ENCODE data around the gene HK1. TPM values are rescaled to one million over a fixed set of nuclear protein-coding genes. Genes with fewer than 3 reads are reported as not detected.
A peak's percentile ranks its signal among the peaks of the same experiment; 100 is the strongest.

The HK1 gene
- total and polyA plus RNA-seq, 4 experiments from 2014 or later: 68.6 to 156 (median 112) TPM

GRCh38 chr10:69362471-69362954 is 84.2 kb downstream of the HK1 start:
- H3K4me3 Mint-ChIP-seq: peak overlapping the region in 4 of 8 donors; percentile 23 to 43 (median 34)
- ChIA-PET POLR2A (ENCODE audit: partially characterized antibody) (interaction anchor here (1.0 to 5.5 kb wide), 3 partner anchors 35 to 51 kb away, joined by 4 to 46 read pairs (median 6); no protein-coding TSS in a partner anchor), CTCF (ENCODE audit: partially characterized antibody) (interaction anchor here (0.5 to 1.2 kb wide), 2 partner anchors 30 to 69 kb away, joined by 3 to 4 read pairs; no protein-coding TSS in a partner anchor)
- H3K9me3 ChIP-seq (ENCODE audit: control insufficient read depth in 1 of 2, low read length in 2 of 2): no peaks in the 10 kb centered on the region
- no peaks in the 10 kb centered on the region for H3K27me3 ChIP-seq (ENCODE audit: insufficient read depth, low read length)
- peaks cover 39 to 74% (median 53%) of the 10 kb centered on the region in 4 donors for H3K4me1 Mint-ChIP-seq
- intact Hi-C loops (cut with micrococcal nuclease): no loop called here
- no peak overlapping the region for H3K4me3 ChIP-seq (ENCODE audit: low read length in 2 of 2)
- peaks cover 27 to 65% of the 10 kb centered on the region in 2 donors for H3K36me3 Mint-ChIP-seq
- H3K4me1 ChIP-seq (ENCODE audit: insufficient read depth, low read length): peaks cover 49% of the 10 kb centered on the region
- no peaks in the 10 kb centered on the region for H3K27me3 Mint-ChIP-seq
- no peak overlapping the region for H3K27ac ChIP-seq (ENCODE audit: low read depth, low read length)
- H3K36me3 ChIP-seq (ENCODE audit: insufficient read depth, low read length): peaks cover 44% of the 10 kb centered on the region
- peak in 1 of 5 donors; percentile 55 for DNase-seq
- no peaks in the 10 kb centered on the region for H3K9me3 Mint-ChIP-seq
- peak overlapping the region; percentile 63 to 92 (median 82) for H3K27ac Mint-ChIP-seq

- Histone ChIP-seq H3K9me3 (ENCODE audit: control insufficient read depth in 1 of 2, low read length in 2 of 2) (no peaks in the 10 kb centered on the region), H3K4me1 (ENCODE audit: insufficient read depth, low read length) (peaks cover 40% of the 10 kb centered on the region), H3K27me3 (ENCODE audit: insufficient read depth, low read length) (no peaks in the 10 kb centered on the region), H3K4me3 (ENCODE audit: low read length in 2 of 2) (no peak overlapping the region), H3K27ac (ENCODE audit: low read depth, low read length) (no peak overlapping the region), H3K36me3 (ENCODE audit: insufficient read depth, low read length) (peaks cover 56% of the 10 kb centered on the region)
- Mint-ChIP-seq H3K4me1 (peaks cover 33 to 63% (median 46%) of the 10 kb centered on the region in 4 donors), H3K4me3 (no peak overlapping the region), H3K9me3 (no peaks in the 10 kb centered on the region), H3K36me3 (peaks cover 35 to 70% of the 10 kb centered on the region in 2 donors), H3K27me3 (no peaks in the 10 kb centered on the region), H3K27ac (peak overlapping the region in 6 of 7 donors; percentile 44 to 92 (median 76))
- intact Hi-C loops (cut with micrococcal nuclease): no loop called here
- DNase-seq: no peak
- ChIA-PET CTCF (ENCODE audit: partially characterized antibody) (interaction anchor here (1.2 to 1.3 kb wide), 2 partner anchors 29 to 189 kb away, joined by 3 to 4 read pairs; no protein-coding TSS in a partner anchor), POLR2A (ENCODE audit: partially characterized antibody) (interaction anchor here (2.2 to 5.5 kb wide), 2 partner anchors 36 to 44 kb away, joined by 6 to 46 read pairs; no protein-coding TSS in a partner anchor)
Observed at GRCh38 chr10:69363666-69364065, 85.4 kb downstream of the HK1 start.

GRCh38 chr10:69364232-69364940 is 86.1 kb downstream of the HK1 start:
- Mint-ChIP-seq H3K4me3 (no peak overlapping the region), H3K36me3 (peaks cover 39 to 77% of the 10 kb centered on the region in 2 donors)
- POLR2A ChIA-PET (ENCODE audit: partially characterized antibody): interaction anchor here (1.0 kb wide), 1 partner anchor 45 kb away, joined by 3 read pairs; no protein-coding TSS in a partner anchor

GRCh38 chr10:69366738-69367137 is 88.4 kb downstream of the HK1 start:
- POLR2A ChIA-PET (ENCODE audit: partially characterized antibody): no interaction called here
- CTCF ChIA-PET (ENCODE audit: partially characterized antibody): no interaction called here
- Mint-ChIP-seq H3K27ac (peak overlapping the region in 5 of 7 donors; percentile 5 to 70 (median 55)), H3K4me1 (peaks cover 12 to 34% (median 23%) of the 10 kb centered on the region in 4 donors), H3K36me3 (peaks cover 48 to 81% of the 10 kb centered on the region in 2 donors), H3K9me3 (no peaks in the 10 kb centered on the region), H3K27me3 (no peaks in the 10 kb centered on the region), H3K4me3 (no peak overlapping the region)
- H3K36me3 ChIP-seq (ENCODE audit: insufficient read depth, low read length): peaks cover 69% of the 10 kb centered on the region
- H3K4me3 ChIP-seq (ENCODE audit: low read length in 2 of 2): no peak overlapping the region
- H3K27ac ChIP-seq (ENCODE audit: low read depth, low read length): no peak overlapping the region
- peaks cover 9% of the 10 kb centered on the region for H3K4me1 ChIP-seq (ENCODE audit: insufficient read depth, low read length)
- no peaks in the 10 kb centered on the region for H3K27me3 ChIP-seq (ENCODE audit: insufficient read depth, low read length)
- H3K9me3 ChIP-seq (ENCODE audit: control insufficient read depth in 1 of 2, low read length in 2 of 2): no peaks in the 10 kb centered on the region
- intact Hi-C loops (cut with micrococcal nuclease): no loop called here
- no peak for DNase-seq

More at GRCh38 chr10:69364232-69364940, 86.1 kb downstream of the HK1 start:
- Mint-ChIP-seq H3K27me3 (no peaks in the 10 kb centered on the region), H3K9me3 (no peaks in the 10 kb centered on the region), H3K4me1 (peaks cover 28 to 56% (median 40%) of the 10 kb centered on the region in 4 donors), H3K27ac (peak overlapping the region in 6 of 7 donors; percentile 50 to 82 (median 64))
- no peaks in the 10 kb centered on the region for H3K27me3 ChIP-seq (ENCODE audit: insufficient read depth, low read length)
- peaks cover 63% of the 10 kb centered on the region for H3K36me3 ChIP-seq (ENCODE audit: insufficient read depth, low read length)
- H3K4me1 ChIP-seq (ENCODE audit: insufficient read depth, low read length): peaks cover 32% of the 10 kb centered on the region
- DNase-seq: no peak
- H3K27ac ChIP-seq (ENCODE audit: low read depth, low read length): no peak overlapping the region
- CTCF ChIA-PET (ENCODE audit: partially characterized antibody): interaction anchor here (0.6 to 1.3 kb wide), 2 partner anchors 11 to 190 kb away, joined by 3 read pairs; no protein-coding TSS in a partner anchor
- no peak overlapping the region for H3K4me3 ChIP-seq (ENCODE audit: low read length in 2 of 2)
- H3K9me3 ChIP-seq (ENCODE audit: control insufficient read depth in 1 of 2, low read length in 2 of 2): no peaks in the 10 kb centered on the region
- intact Hi-C loops (cut with micrococcal nuclease): no loop called here

- H3K4me1 Mint-ChIP-seq: peaks cover 9 to 28% (median 21%) of the 10 kb centered on the region in 4 donors
- H3K36me3 ChIP-seq (ENCODE audit: insufficient read depth, low read length): peaks cover 69% of the 10 kb centered on the region
- H3K27ac Mint-ChIP-seq: peak overlapping the region in 5 of 7 donors; percentile 14 to 48 (median 43)
- DNase-seq: no peak
- H3K4me3 ChIP-seq (ENCODE audit: low read length in 2 of 2): no peak overlapping the region
- H3K9me3 ChIP-seq (ENCODE audit: control insufficient read depth in 1 of 2, low read length in 2 of 2): no peaks in the 10 kb centered on the region
- POLR2A ChIA-PET (ENCODE audit: partially characterized antibody): no interaction called here
- H3K4me1 ChIP-seq (ENCODE audit: insufficient read depth, low read length): peaks cover 3% of the 10 kb centered on the region
- H3K27me3 Mint-ChIP-seq: no peaks in the 10 kb centered on the region
- intact Hi-C loops (cut with micrococcal nuclease): no loop called here
- H3K9me3 Mint-ChIP-seq: no peaks in the 10 kb centered on the region
- no peaks in the 10 kb centered on the region for H3K27me3 ChIP-seq (ENCODE audit: insufficient read depth, low read length)
- H3K36me3 Mint-ChIP-seq: peaks cover 53 to 86% of the 10 kb centered on the region in 2 donors
- no peak overlapping the region for H3K4me3 Mint-ChIP-seq
- no peak overlapping the region for H3K27ac ChIP-seq (ENCODE audit: low read depth, low read length)
- CTCF ChIA-PET (ENCODE audit: partially characterized antibody): no interaction called here
Observed at GRCh38 chr10:69367469-69367868, 89.2 kb downstream of the HK1 start.

GRCh38 chr10:69372126-69372980 is 94.1 kb downstream of the HK1 start:
- POLR2A ChIA-PET (ENCODE audit: partially characterized antibody): no interaction called here

More at GRCh38 chr10:69372126-69372980, 94.1 kb downstream of the HK1 start:
- Mint-ChIP-seq H3K27ac (peak overlapping the region in 6 of 7 donors; percentile 21 to 68 (median 59)), H3K27me3 (no peaks in the 10 kb centered on the region), H3K4me3 (no peak overlapping the region), H3K36me3 (peaks cover 49 to 82% of the 10 kb centered on the region in 2 donors), H3K4me1 (peaks cover 0 to 14% (median 4%) of the 10 kb centered on the region in 4 donors), H3K9me3 (no peaks in the 10 kb centered on the region)
- Histone ChIP-seq H3K36me3 (ENCODE audit: insufficient read depth, low read length) (peaks cover 63% of the 10 kb centered on the region), H3K9me3 (ENCODE audit: control insufficient read depth in 1 of 2, low read length in 2 of 2) (no peaks in the 10 kb centered on the region), H3K4me3 (ENCODE audit: low read length in 2 of 2) (no peak overlapping the region), H3K27ac (ENCODE audit: low read depth, low read length) (no peak overlapping the region), H3K4me1 (ENCODE audit: insufficient read depth, low read length) (no peaks in the 10 kb centered on the region), H3K27me3 (ENCODE audit: insufficient read depth, low read length) (no peaks in the 10 kb centered on the region)
- DNase-seq: no peak
- CTCF ChIA-PET (ENCODE audit: partially characterized antibody): interaction anchor here (1.1 to 1.3 kb wide), 2 partner anchors 20 to 136 kb away, joined by 4 read pairs; no protein-coding TSS in a partner anchor
- intact Hi-C loops (cut with micrococcal nuclease): no loop called here
